ENCODE results near the gene ARIH2. TPM values are rescaled to one million over a fixed set of nuclear protein-coding genes. Genes with fewer than 3 reads are reported as not detected.

The ARIH2 gene
- total RNA-seq, 4 donors from 2014 or later, result 118 to 176 (median 143) TPM

DNA sequence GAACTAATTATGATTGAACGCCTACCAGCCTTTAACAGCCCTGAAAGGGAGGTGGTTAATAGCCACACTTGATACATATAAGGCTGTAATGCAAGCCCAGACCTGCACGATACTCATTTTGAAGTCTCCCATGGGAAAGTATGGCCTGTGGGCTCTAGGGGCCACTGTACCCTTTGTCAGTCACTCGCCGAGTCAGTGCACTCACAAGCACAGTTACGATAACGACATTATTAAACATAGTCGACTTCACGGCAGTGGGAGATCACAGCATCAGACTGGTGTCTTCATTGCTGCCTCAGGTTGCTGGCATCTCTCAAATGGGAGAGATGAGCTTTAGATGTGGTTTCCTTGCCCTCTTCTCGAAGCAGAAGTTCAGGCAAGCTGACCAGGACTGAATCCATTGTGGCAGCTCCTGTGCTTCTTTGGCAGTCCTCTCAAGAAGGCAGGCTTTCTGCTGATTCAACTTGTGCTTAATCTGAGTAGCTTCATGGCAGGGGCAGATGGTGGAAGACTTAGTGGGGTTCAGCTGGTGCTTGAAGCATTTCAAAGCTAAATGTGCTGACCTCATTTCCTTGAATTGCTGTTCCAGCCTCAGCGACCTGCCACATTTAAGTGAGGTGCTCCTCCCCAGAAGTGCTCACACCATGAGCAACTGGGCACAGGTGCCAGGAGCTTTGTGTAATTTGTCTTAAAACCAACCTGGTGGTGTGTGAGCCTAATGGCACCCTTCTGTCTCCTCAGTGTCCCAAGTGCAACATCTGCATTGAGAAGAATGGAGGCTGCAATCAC is 55.6 kb downstream of the ARIH2 start:
- no peak for DNase-seq
- TF ChIP-seq, protein P1, sequence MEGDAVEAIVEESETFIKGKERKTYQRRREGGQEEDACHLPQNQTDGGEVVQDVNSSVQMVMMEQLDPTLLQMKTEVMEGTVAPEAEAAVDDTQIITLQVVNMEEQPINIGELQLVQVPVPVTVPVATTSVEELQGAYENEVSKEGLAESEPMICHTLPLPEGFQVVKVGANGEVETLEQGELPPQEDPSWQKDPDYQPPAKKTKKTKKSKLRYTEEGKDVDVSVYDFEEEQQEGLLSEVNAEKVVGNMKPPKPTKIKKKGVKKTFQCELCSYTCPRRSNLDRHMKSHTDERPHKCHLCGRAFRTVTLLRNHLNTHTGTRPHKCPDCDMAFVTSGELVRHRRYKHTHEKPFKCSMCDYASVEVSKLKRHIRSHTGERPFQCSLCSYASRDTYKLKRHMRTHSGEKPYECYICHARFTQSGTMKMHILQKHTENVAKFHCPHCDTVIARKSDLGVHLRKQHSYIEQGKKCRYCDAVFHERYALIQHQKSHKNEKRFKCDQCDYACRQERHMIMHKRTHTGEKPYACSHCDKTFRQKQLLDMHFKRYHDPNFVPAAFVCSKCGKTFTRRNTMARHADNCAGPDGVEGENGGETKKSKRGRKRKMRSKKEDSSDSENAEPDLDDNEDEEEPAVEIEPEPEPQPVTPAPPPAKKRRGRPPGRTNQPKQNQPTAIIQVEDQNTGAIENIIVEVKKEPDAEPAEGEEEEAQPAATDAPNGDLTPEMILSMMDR (IDR thresholded peaks at IDR 0.05 in 4 of 5, conservative IDR thresholded peaks at IDR 0.05 in 1 of 5), result no peak
- TF ChIP-seq POLR2A (IDR thresholded peaks at IDR 0.05), result no peak
- in situ Hi-C loops (cut with MboI; ENCODE audit: low sequenced_read_pairs in 4 of 4), result no loop called here
- Histone ChIP-seq H3K36me3 (peaks cover 3 to 97% of the 10 kb centered on the region in 2 donors), H3K27ac (no peak overlapping the region), H3K9me3 (no peaks in the 10 kb centered on the region), H3K4me3 (no peak overlapping the region), H3K4me1 (peaks cover 2% of the 10 kb centered on the region in 2 donors), H3K27me3 (no peaks in the 10 kb centered on the region)
- intact Hi-C loops (cut with DNase I; ENCODE audit: low total_unique reads), result no loop called here
- no peak for ATAC-seq

DNA sequence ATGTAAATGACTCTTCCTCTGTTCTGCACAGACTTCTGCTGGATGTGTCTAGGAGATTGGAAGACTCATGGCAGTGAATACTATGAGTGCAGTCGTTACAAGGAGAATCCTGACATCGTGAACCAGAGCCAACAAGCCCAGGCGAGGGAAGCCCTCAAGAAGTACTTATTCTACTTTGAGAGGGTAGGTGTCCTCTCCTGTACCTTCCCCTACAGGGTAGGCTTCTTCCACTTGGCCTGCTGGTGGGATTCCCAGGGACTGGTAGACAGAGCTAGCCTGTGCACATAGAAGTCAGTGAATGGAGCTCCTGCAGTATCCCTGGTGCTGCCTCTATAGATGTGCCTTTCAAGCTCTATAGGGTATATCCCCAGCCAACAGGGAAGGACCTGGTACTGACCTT is 60.8 kb downstream of the ARIH2 start:
- Histone ChIP-seq H3K4me3 (no peak overlapping the region), H3K36me3 (peaks cover 11 to 98% of the 10 kb centered on the region in 2 donors), H3K27ac (no peak overlapping the region), H3K27me3 (no peaks in the 10 kb centered on the region), H3K4me1 (no peaks in the 10 kb centered on the region), H3K9me3 (no peaks in the 10 kb centered on the region)
- in situ Hi-C loops (cut with MboI; ENCODE audit: low sequenced_read_pairs in 4 of 4), result no loop called here
- ATAC-seq (no peak), DNase-seq (no peak)
- TF ChIP-seq, protein P1 (IDR thresholded peaks at IDR 0.05 in 4 of 5, conservative IDR thresholded peaks at IDR 0.05 in 1 of 5), result no peak
- no peak for TF ChIP-seq POLR2A (IDR thresholded peaks at IDR 0.05)
- intact Hi-C loops (cut with DNase I; ENCODE audit: low total_unique reads), result no loop called here

DNA sequence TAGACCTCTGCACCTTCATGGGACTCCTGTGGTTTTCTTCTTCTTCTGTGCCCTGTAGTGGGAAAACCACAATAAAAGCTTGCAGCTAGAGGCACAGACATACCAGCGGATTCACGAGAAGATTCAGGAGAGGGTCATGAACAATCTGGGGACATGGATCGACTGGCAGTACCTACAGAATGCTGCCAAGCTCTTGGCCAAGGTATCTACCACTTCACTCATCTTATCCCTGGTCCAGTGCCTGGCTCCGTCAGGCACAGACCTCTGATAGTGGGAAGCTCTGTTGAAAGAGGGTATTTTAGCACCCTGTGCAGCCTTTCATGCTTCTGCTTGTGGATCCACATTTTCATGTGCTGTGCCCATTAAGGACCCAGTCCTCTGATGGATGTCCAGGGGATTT is 61.7 kb downstream of the ARIH2 start:
- H3K27ac ChIP-seq, result no peak overlapping the region
- no peaks in the 10 kb centered on the region for H3K4me1 ChIP-seq

DNA sequence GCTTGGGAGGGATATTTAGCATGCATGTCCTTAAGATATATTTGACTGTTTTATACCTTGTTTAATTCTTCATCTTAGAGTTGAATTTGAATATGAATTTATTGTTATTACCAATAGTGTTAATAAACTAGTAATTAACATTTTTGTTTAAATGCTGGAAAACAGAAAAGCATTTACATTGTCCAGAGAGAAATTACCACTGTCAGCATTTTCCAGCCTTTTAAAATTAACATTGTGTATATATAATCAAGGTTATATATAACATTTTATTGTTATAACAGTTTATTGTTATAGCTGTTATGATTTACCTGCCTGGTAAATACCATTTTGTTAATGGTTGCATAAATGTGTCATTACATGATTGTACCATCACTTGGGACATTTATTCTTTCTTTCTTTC is 63.4 kb downstream of the ARIH2 start:
- Histone ChIP-seq H3K27me3 (no peaks in the 10 kb centered on the region), H3K36me3 (peaks cover 11 to 84% of the 10 kb centered on the region in 2 donors), H3K4me1 (no peaks in the 10 kb centered on the region), H3K9me3 (no peaks in the 10 kb centered on the region), H3K4me3 (no peak overlapping the region), H3K27ac (no peak overlapping the region)
- TF ChIP-seq, protein P1 (IDR thresholded peaks at IDR 0.05 in 4 of 5, conservative IDR thresholded peaks at IDR 0.05 in 1 of 5), result no peak
- TF ChIP-seq POLR2A (IDR thresholded peaks at IDR 0.05), result no peak
- in situ Hi-C loops (cut with MboI; ENCODE audit: low sequenced_read_pairs in 4 of 4), result no loop called here
- ATAC-seq (no peak), DNase-seq (no peak)
- intact Hi-C loops (cut with DNase I; ENCODE audit: low total_unique reads), result no loop called here

More for the DNA sequence above, 61.7 kb downstream of the ARIH2 start:
- no peak overlapping the region for H3K4me3 ChIP-seq
- DNase-seq (no peak), ATAC-seq (no peak)
- peaks cover 11 to 98% of the 10 kb centered on the region in 2 donors for H3K36me3 ChIP-seq
- no peaks in the 10 kb centered on the region for H3K27me3 ChIP-seq
- no peaks in the 10 kb centered on the region for H3K9me3 ChIP-seq
- in situ Hi-C loops (cut with MboI; ENCODE audit: low sequenced_read_pairs in 4 of 4) (no loop called here), intact Hi-C loops (cut with DNase I; ENCODE audit: low total_unique reads) (no loop called here)
- TF ChIP-seq POLR2A (IDR thresholded peaks at IDR 0.05), result no peak
- TF ChIP-seq, protein P1 (IDR thresholded peaks at IDR 0.05 in 4 of 5, conservative IDR thresholded peaks at IDR 0.05 in 1 of 5), result no peak

All from gastrocnemius medialis (tissue), 4 donors.